Measurements from ENCODE around the gene SNRPA.

DNA sequence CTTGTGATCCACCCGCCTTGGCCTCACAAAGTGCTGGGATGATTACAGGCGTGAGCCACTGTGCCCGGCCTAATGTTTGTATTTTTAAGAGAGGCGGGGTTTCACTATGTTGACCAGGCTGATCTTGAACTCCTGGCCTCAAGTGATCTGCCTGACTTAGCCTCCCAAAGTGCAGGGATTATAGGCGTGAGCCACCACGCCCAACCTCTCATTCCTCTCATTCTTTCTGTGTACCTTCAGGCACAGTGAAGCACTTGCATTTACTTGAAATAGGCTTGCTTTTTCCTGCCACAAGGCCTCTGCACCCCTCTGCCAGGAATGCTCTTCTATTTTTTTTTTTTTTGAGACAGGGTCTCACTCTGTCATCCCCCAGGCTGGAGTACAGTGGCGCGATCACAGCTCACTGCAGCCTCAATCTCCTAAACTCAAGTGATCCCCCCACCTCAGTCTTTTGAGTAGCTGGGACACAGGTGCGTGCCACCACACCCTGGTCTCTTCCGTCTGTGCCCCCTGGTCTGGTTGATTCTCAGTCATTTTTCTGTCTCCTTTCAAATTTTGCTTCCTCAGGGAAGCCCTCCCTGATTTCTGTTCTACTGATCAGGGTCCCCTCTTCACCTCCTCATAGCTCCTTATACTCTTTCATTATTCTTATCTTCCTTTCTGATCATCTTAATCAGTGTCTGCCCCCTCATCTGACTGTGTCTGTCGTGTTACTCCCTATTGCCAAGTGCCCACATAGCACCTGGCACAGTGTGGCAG is 15.8 kb upstream of the SNRPA start:
- TF ChIP-seq, protein P1, sequence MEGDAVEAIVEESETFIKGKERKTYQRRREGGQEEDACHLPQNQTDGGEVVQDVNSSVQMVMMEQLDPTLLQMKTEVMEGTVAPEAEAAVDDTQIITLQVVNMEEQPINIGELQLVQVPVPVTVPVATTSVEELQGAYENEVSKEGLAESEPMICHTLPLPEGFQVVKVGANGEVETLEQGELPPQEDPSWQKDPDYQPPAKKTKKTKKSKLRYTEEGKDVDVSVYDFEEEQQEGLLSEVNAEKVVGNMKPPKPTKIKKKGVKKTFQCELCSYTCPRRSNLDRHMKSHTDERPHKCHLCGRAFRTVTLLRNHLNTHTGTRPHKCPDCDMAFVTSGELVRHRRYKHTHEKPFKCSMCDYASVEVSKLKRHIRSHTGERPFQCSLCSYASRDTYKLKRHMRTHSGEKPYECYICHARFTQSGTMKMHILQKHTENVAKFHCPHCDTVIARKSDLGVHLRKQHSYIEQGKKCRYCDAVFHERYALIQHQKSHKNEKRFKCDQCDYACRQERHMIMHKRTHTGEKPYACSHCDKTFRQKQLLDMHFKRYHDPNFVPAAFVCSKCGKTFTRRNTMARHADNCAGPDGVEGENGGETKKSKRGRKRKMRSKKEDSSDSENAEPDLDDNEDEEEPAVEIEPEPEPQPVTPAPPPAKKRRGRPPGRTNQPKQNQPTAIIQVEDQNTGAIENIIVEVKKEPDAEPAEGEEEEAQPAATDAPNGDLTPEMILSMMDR (conservative IDR thresholded peaks at IDR 0.05; ENCODE audit: low read length) = no peak
- no peak for TF ChIP-seq EZH2phosphoT487 (IDR thresholded peaks at IDR 0.05; ENCODE audit: borderline replicate concordance, low read depth, low read length)

Data from OCI-LY7 (cell line).